Measurements from ENCODE around the gene CD58. TPM values are rescaled to one million over a fixed set of nuclear protein-coding genes. Genes with fewer than 3 reads are reported as not detected.

The CD58 gene
- total and polyA plus RNA-seq, 4 donors: 5.1 to 30.2 (median 10.8) TPM

DNA sequence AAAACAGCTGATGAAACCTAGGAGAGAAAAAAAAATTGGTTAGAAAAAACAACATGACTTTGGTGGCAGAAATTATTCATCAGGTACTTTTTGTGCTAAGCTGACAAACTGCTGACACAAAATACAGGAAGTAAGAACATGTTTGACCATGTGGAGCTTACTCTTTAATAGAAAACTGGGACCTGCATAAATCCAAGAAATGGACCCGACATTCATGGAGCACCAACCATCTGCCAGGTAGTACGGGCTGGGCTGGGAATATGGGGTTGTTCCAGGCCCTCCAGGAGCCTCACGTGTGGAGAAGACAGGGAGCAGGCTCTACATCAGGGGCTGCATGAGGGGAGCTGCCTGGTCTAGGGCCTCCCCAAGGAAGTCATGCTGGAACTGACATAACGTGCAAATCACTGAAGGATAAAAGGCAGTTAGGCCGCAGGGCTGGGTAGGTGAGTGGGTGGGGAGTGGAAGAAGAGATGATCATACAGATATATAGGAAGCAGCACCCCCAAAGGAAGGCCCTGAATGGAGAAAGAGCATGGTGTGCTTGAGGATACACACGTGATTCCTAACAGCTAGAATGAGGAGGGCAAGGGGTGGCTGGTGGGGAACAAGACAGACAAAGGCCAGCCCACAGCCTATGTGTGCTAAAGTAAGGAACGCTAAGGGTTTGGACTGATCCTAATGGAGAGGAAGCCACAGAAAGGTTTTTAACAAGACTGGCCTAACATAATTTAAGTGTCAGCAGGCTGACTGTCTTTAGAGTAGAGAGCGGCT is 26.1 kb downstream of the CD58 start:
- Histone ChIP-seq H3K4me3 (ENCODE audit: low read depth in 1 of 3, low read length in 3 of 3) (no peak overlapping the region), H3K27ac (ENCODE audit: low read depth in 1 of 2, low read length in 2 of 2) (no peak overlapping the region), H3K27me3 (ENCODE audit: control insufficient read depth in 4 of 4, insufficient read depth in 4 of 4, low read length in 3 of 4) (no peaks in the 10 kb centered on the region), H3K9ac (ENCODE audit: low read depth in 1 of 2, low read length in 2 of 2) (no peak overlapping the region), H3K9me3 (ENCODE audit: control insufficient read depth in 4 of 4, low read length in 3 of 4) (no peaks in the 10 kb centered on the region), H3K4me1 (ENCODE audit: control insufficient read depth in 4 of 4, insufficient read depth in 4 of 4, low read length in 3 of 4) (no peaks in the 10 kb centered on the region), H3K36me3 (ENCODE audit: control insufficient read depth in 4 of 4, insufficient read depth in 3 of 4, low read depth in 1 of 4, low read length in 3 of 4) (peaks cover 0 to 4% (median 2%) of the 10 kb centered on the region in 4 donors)
- WGBS: 94% methylated on average over 8 of the region's 8 CpGs
- TF ChIP-seq GABPA (IDR thresholded peaks at IDR 0.05 in 1 of 2, conservative IDR thresholded peaks at IDR 0.05 in 1 of 2) (no peak), HNF4G (IDR thresholded peaks at IDR 0.05) (no peak), NR2F2 (IDR thresholded peaks at IDR 0.05) (no peak), HNF4A (conservative IDR thresholded peaks at IDR 0.05) (no peak), RXRA (IDR thresholded peaks at IDR 0.05) (no peak), YY1 (IDR thresholded peaks at IDR 0.05) (no peak), FOXA2 (IDR thresholded peaks at IDR 0.05) (no peak), JUND (IDR thresholded peaks at IDR 0.05) (no peak), TAF1 (conservative IDR thresholded peaks at IDR 0.05) (no peak), RAD21 (IDR thresholded peaks at IDR 0.05) (no peak), FOXA1 (IDR thresholded peaks at IDR 0.05) (no peak), SP1 (IDR thresholded peaks at IDR 0.05) (no peak), EGR1 (IDR thresholded peaks at IDR 0.05; ENCODE audit: low read depth in 2 of 2) (no peak)
- TF ChIP-seq, protein P1, sequence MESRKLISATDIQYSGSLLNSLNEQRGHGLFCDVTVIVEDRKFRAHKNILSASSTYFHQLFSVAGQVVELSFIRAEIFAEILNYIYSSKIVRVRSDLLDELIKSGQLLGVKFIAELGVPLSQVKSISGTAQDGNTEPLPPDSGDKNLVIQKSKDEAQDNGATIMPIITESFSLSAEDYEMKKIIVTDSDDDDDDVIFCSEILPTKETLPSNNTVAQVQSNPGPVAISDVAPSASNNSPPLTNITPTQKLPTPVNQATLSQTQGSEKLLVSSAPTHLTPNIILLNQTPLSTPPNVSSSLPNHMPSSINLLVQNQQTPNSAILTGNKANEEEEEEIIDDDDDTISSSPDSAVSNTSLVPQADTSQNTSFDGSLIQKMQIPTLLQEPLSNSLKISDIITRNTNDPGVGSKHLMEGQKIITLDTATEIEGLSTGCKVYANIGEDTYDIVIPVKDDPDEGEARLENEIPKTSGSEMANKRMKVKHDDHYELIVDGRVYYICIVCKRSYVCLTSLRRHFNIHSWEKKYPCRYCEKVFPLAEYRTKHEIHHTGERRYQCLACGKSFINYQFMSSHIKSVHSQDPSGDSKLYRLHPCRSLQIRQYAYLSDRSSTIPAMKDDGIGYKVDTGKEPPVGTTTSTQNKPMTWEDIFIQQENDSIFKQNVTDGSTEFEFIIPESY (IDR thresholded peaks at IDR 0.05): no peak
- TF ChIP-seq, protein P2, sequence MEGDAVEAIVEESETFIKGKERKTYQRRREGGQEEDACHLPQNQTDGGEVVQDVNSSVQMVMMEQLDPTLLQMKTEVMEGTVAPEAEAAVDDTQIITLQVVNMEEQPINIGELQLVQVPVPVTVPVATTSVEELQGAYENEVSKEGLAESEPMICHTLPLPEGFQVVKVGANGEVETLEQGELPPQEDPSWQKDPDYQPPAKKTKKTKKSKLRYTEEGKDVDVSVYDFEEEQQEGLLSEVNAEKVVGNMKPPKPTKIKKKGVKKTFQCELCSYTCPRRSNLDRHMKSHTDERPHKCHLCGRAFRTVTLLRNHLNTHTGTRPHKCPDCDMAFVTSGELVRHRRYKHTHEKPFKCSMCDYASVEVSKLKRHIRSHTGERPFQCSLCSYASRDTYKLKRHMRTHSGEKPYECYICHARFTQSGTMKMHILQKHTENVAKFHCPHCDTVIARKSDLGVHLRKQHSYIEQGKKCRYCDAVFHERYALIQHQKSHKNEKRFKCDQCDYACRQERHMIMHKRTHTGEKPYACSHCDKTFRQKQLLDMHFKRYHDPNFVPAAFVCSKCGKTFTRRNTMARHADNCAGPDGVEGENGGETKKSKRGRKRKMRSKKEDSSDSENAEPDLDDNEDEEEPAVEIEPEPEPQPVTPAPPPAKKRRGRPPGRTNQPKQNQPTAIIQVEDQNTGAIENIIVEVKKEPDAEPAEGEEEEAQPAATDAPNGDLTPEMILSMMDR (IDR thresholded peaks at IDR 0.05; ENCODE audit: low read depth, low read length, missing input control): no peak
- TF ChIP-seq, protein P3, sequence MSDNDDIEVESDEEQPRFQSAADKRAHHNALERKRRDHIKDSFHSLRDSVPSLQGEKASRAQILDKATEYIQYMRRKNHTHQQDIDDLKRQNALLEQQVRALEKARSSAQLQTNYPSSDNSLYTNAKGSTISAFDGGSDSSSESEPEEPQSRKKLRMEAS (IDR thresholded peaks at IDR 0.05): no peak
- TF ChIP-seq, protein P4, sequence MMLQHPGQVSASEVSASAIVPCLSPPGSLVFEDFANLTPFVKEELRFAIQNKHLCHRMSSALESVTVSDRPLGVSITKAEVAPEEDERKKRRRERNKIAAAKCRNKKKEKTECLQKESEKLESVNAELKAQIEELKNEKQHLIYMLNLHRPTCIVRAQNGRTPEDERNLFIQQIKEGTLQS (IDR thresholded peaks at IDR 0.05): no peak
- TF ChIP-seq, protein P5, sequence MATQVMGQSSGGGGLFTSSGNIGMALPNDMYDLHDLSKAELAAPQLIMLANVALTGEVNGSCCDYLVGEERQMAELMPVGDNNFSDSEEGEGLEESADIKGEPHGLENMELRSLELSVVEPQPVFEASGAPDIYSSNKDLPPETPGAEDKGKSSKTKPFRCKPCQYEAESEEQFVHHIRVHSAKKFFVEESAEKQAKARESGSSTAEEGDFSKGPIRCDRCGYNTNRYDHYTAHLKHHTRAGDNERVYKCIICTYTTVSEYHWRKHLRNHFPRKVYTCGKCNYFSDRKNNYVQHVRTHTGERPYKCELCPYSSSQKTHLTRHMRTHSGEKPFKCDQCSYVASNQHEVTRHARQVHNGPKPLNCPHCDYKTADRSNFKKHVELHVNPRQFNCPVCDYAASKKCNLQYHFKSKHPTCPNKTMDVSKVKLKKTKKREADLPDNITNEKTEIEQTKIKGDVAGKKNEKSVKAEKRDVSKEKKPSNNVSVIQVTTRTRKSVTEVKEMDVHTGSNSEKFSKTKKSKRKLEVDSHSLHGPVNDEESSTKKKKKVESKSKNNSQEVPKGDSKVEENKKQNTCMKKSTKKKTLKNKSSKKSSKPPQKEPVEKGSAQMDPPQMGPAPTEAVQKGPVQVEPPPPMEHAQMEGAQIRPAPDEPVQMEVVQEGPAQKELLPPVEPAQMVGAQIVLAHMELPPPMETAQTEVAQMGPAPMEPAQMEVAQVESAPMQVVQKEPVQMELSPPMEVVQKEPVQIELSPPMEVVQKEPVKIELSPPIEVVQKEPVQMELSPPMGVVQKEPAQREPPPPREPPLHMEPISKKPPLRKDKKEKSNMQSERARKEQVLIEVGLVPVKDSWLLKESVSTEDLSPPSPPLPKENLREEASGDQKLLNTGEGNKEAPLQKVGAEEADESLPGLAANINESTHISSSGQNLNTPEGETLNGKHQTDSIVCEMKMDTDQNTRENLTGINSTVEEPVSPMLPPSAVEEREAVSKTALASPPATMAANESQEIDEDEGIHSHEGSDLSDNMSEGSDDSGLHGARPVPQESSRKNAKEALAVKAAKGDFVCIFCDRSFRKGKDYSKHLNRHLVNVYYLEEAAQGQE (IDR thresholded peaks at IDR 0.05): no peak
- DNase-seq (ENCODE audit: low spot score): no peak
